Measurements from ENCODE around the gene CLEC11A. TPM values are rescaled to one million over a fixed set of nuclear protein-coding genes. Genes with fewer than 3 reads are reported as not detected.
"Not testable (repeated sequence)": the region's sequence is repeated elsewhere in the genome, so short reads cannot be mapped to it uniquely, and the experiment has no call there.

Gene CLEC11A
- total and polyA plus RNA-seq, 10 of the 15 experiments (the other 5 are each of a cell fraction or from before 2014, with no cell fraction given) = not detected

DNA sequence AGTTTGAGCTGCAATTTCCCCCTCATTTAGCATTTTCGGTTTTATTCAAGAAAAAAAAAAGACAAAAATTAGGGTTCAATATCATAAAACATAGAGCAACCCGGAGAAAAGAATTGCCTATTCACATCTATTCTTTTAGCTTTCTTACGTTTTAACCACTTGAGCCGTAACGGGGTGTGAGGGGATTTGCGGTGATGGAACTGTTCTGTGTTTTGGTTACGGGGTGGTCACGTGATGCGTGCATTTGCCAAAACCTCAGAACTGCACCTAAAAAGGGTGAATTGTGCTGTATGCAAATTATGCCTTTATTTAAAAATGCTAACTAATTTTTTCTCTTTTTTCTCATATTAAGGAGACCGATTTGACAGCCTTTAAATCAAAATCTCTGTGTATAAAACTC, 22.1 kb downstream of the CLEC11A start (continued):
- TF ChIP-seq PAX5 (IDR thresholded peaks at IDR 0.05; ENCODE audit: borderline replicate concordance, low read depth, low read length) = no peak
- TF ChIP-seq POLR2AphosphoS5 (IDR thresholded peaks at IDR 0.05; ENCODE audit: low read length) = no peak
- TF ChIP-seq, protein P1, sequence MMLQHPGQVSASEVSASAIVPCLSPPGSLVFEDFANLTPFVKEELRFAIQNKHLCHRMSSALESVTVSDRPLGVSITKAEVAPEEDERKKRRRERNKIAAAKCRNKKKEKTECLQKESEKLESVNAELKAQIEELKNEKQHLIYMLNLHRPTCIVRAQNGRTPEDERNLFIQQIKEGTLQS (IDR thresholded peaks at IDR 0.05; ENCODE audit: borderline replicate concordance, extremely low read depth, low read depth, low read length) = no peak
- no peak for TF ChIP-seq CHD4 (IDR thresholded peaks at IDR 0.05)
- no peak for TF ChIP-seq HDGF (IDR thresholded peaks at IDR 0.05)
- no peak for TF ChIP-seq BHLHE40 (IDR thresholded peaks at IDR 0.05; ENCODE audit: borderline replicate concordance in 1 of 2, low read depth in 2 of 2, low read length in 1 of 2)
- TF ChIP-seq, protein P2, sequence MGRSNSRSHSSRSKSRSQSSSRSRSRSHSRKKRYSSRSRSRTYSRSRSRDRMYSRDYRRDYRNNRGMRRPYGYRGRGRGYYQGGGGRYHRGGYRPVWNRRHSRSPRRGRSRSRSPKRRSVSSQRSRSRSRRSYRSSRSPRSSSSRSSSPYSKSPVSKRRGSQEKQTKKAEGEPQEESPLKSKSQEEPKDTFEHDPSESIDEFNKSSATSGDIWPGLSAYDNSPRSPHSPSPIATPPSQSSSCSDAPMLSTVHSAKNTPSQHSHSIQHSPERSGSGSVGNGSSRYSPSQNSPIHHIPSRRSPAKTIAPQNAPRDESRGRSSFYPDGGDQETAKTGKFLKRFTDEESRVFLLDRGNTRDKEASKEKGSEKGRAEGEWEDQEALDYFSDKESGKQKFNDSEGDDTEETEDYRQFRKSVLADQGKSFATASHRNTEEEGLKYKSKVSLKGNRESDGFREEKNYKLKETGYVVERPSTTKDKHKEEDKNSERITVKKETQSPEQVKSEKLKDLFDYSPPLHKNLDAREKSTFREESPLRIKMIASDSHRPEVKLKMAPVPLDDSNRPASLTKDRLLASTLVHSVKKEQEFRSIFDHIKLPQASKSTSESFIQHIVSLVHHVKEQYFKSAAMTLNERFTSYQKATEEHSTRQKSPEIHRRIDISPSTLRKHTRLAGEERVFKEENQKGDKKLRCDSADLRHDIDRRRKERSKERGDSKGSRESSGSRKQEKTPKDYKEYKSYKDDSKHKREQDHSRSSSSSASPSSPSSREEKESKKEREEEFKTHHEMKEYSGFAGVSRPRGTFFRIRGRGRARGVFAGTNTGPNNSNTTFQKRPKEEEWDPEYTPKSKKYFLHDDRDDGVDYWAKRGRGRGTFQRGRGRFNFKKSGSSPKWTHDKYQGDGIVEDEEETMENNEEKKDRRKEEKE (IDR thresholded peaks at IDR 0.05) = no peak
- TF ChIP-seq FOS (IDR thresholded peaks at IDR 0.05; ENCODE audit: borderline replicate concordance, extremely low read depth, insufficient read length) = no peak

DNA sequence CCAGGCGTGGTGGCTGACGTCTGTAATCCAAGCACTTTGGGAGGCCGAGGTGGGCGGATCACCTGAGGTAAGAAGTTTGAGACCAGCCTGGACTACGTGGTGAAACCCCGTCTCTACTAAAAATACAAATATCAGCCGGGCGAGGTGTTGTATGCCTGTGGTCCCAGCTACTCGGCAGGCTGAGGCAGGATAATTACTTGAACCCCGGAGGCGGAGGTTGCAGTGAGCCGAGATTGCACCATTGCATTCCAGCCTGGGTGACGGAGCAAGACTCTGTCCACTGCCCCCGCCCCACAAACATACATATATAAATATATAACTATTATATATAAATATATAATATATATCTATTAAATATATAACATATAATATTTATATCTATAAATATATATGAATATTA, 24.0 kb downstream of the CLEC11A start:
- H4K20me1 ChIP-seq (ENCODE audit: control insufficient read depth, insufficient read depth); ATAC-seq; CTCF ChIA-PET; H3K9me3 ChIP-seq (replicated peaks; ENCODE audit: control insufficient read depth, insufficient read depth, low read length); H3K4me3 ChIP-seq; H3K27ac ChIP-seq (ENCODE audit: control insufficient read depth, insufficient read depth); FAIRE-seq; in situ Hi-C loops (cut with MboI); DNase-seq (ENCODE audit: low read depth, low spot score); H3K79me2 ChIP-seq (ENCODE audit: control insufficient read depth, insufficient read depth, low read length); H3K9ac ChIP-seq (ENCODE audit: control insufficient read depth, insufficient read depth, low read length); H3K4me1 ChIP-seq (ENCODE audit: control insufficient read depth, insufficient read depth, low read length); SMC1A ChIA-PET (ENCODE audit: uncharacterized antibody, unreplicated experiment); BruUV-seq (replicated peaks); RAD21 ChIA-PET (ENCODE audit: unreplicated experiment); POLR2A ChIA-PET; H3K4me2 ChIP-seq (ENCODE audit: control insufficient read depth, insufficient read depth); intact Hi-C loops (cut with micrococcal nuclease; ENCODE audit: unreplicated experiment); H2AFZ ChIP-seq (ENCODE audit: control insufficient read depth, low read depth, low read length); H3K36me3 ChIP-seq (ENCODE audit: control insufficient read depth in 2 of 2, insufficient read depth in 2 of 2, low read length in 1 of 2); H3K27me3 ChIP-seq (replicated peaks in 1 of 2; ENCODE audit: control insufficient read depth in 2 of 2, insufficient read depth in 2 of 2, low read length in 1 of 2): not testable (repeated sequence)
- 66% methylated on average over 14 of the region's 14 CpGs for WGBS (ENCODE audit: insufficient coverage, insufficient replicate concordance, low lambda C conversion rate, missing lambda C conversion rate)
